Body of pancreas (tissue), 4 donors: ENCODE measurements around the gene WASHC2A.
"Not testable (repeated sequence)": the region's sequence is repeated elsewhere in the genome, so short reads cannot be mapped to it uniquely, and the experiment has no call there.

ENCODE experiments used
- CTCF ChIP-seq, 7 experiments: fragments of 450-650 bp in 4 of 7; fragments of 200-600 bp in 3 of 7; sonication (generic) in 3 of 7; IDR thresholded peaks; one replicate each; pipeline ENCODE4 v1.5.1; 2016 to 2019; ENCODE audit warnings: antibody characterized with exemption in 7 of 7
- POLR2A ChIP-seq, 3 donors: fragments of 450-650 bp; IDR thresholded peaks; one replicate each; pipeline ENCODE4 v1.6.1; 2016; ENCODE audit warnings: antibody characterized with exemption in 3 of 3, mild to moderate bottlenecking in 2 of 3

DNA sequence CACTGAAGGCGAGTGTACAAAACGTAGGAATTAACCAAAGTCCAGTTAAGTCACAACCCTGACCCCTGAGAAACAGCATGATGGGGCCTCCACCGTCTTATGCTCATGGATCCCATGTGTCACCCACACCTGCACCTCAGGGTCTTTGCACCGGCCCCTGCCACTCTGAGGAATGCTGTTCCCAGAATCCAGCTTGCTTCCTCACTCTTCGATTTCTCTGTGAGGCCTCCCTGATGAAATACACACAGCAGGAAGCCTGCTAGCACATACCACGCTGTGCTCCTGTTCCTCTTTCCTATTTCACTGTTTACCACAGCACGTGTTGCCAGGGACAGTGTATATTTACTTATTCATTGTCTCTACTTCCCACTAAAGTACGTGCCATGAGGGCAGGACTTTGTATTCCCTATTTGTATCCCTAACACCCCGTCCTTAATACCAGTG is 33.4 kb downstream of the WASHC2A start:
- TF ChIP-seq CTCF, POLR2A (IDR thresholded peaks at IDR 0.05): not testable (repeated sequence)
